HepG2 (cell line): ENCODE data around the gene AUP1. TPM values are rescaled to one million over a fixed set of nuclear protein-coding genes. Genes with fewer than 3 reads are reported as not detected.

Source experiments
- ATAC-seq: fragments of 200-7000 bp; cut with Tn5 transposase; 3 replicates; pipeline ENCODE4 v1.9.1; 2020; ENCODE audit warnings: mild to moderate bottlenecking, moderate library complexity
- BruUV-seq: library from RNA; stranded (reverse); fragments of 400-500 nt; replicated peaks from 2 replicates; lab custom pipeline; 2021; lab: Mats Ljungman, UMichigan
- CTCF ChIA-PET: fragments of 300-600 bp; formaldehyde crosslinking; extraction: SDS; loops from one replicate; lab custom pipeline; 2021; ENCODE audit warnings: low total read pairs, inconsistent platforms, low intra/inter-chr PET ratio; lab: Yijun Ruan, JAX
- POLR2A ChIA-PET: fragments of 350-600 bp; sonication (Branson Sonifier 250); formaldehyde crosslinking; loops from one replicate; lab custom pipeline; 2020; ENCODE audit warnings: antibody characterized with exemption, inconsistent platforms; lab: Yijun Ruan, JAX
- DNase-seq: peaks from one replicate; pipeline ENCODE4 v3.0.0-alpha.2; 2015; ENCODE audit warnings: low spot score
- FAIRE-seq: peaks from 3 replicates; lab custom pipeline; 2011; peaks lifted over from hg19 to GRCh38; lab: Jason Lieb, UNC
- H2AFZ ChIP-seq: one replicate; pipeline ENCODE4 v1.6.1; 2011; ENCODE audit warnings: low read length, inconsistent platforms
- H3K27ac ChIP-seq: fragments of 300-600 bp; 3 replicates; pipeline ENCODE4 v1.8.0; 2011; ENCODE audit warnings: mixed run types, mild to moderate bottlenecking, mixed read lengths, low read length, inconsistent platforms; ENCODE audit not compliant: insufficient read depth; ENCODE audit errors: extremely low read length
- H3K27me3 ChIP-seq, 2 experiments: fragments of 200-600 bp in 1 of 2; 2 replicates in 1 of 2; 3 replicates in 1 of 2; pipeline versions ENCODE4 v1.6.0 to v1.8.0; 2011; ENCODE audit warnings: low read length in 2 of 2, mild to moderate bottlenecking in 2 of 2, moderate library complexity in 2 of 2, inconsistent platforms in 1 of 2; ENCODE audit not compliant: insufficient read depth in 2 of 2, control insufficient read depth in 1 of 2
- H3K36me3 ChIP-seq, 2 experiments: fragments of 200-600 bp in 1 of 2; replicated peaks in 1 of 2; 2 replicates in 1 of 2; 3 replicates in 1 of 2; pipeline versions ENCODE4 v1.5.1 to v1.8.0; 2011; ENCODE audit warnings: low read length in 2 of 2, inconsistent platforms in 1 of 2; ENCODE audit not compliant: insufficient read depth in 2 of 2, control insufficient read depth in 1 of 2
- H3K4me1 ChIP-seq: 2 replicates; pipeline ENCODE4 v1.5.1; 2012; ENCODE audit warnings: low read length, inconsistent platforms; ENCODE audit not compliant: insufficient read depth
- H3K4me2 ChIP-seq: 2 replicates; pipeline ENCODE4 v1.6.0; 2011; ENCODE audit warnings: low read depth, low read length, inconsistent platforms
- H3K4me3 ChIP-seq, 3 experiments: fragments of 200-600 bp in 1 of 3; sonication (generic), shearing (Covaris generic) in 1 of 3; replicated peaks in 1 of 3; 2 replicates each; pipeline ENCODE4 v1.5.1; 2011 to 2016; ENCODE audit warnings: low read length in 3 of 3, inconsistent platforms in 2 of 3, low read depth in 2 of 3, mild to moderate bottlenecking in 2 of 3, control low read depth in 1 of 3, mixed read lengths in 1 of 3; ENCODE audit not compliant: insufficient read depth in 1 of 3
- H3K79me2 ChIP-seq: one replicate; pipeline ENCODE4 v1.6.1; 2011; ENCODE audit warnings: low read length, inconsistent platforms; ENCODE audit not compliant: insufficient read depth
- H3K9ac ChIP-seq: 2 replicates; pipeline ENCODE4 v1.6.0; 2011; ENCODE audit warnings: mild to moderate bottlenecking, low read depth, low read length, inconsistent platforms; ENCODE audit not compliant: insufficient read depth
- H3K9me3 ChIP-seq: 2 replicates; pipeline ENCODE4 v1.5.1; 2012; ENCODE audit warnings: mild to moderate bottlenecking, low read length
- H4K20me1 ChIP-seq: 2 replicates; pipeline ENCODE4 v1.6.0; 2011; ENCODE audit warnings: inconsistent platforms, mild to moderate bottlenecking, low read length, moderate library complexity; ENCODE audit not compliant: insufficient read depth
- CSRNP1 ChIP-seq: sonication (generic); formaldehyde crosslinking; IDR thresholded peaks from 2 replicates; pipeline ENCODE4 v1.8.1; 2023; ENCODE audit warnings: mild to moderate bottlenecking, missing genetic modification reagents
- JUN ChIP-seq: sonication (generic); formaldehyde crosslinking; IDR thresholded peaks from 2 replicates; pipeline ENCODE4 v1.4.0; 2020; ENCODE audit warnings: mild to moderate bottlenecking, missing genetic modification reagents
- SOX6 ChIP-seq, 2 experiments: fragments of 450-650 bp in 1 of 2; sonication (generic) in 1 of 2; formaldehyde crosslinking in 1 of 2; IDR thresholded peaks; 2 replicates each; pipeline versions ENCODE4 v1.4.0 to v1.6.1; 2017 to 2020; ENCODE audit warnings: antibody characterized with exemption in 1 of 2, mild to moderate bottlenecking in 1 of 2, missing genetic modification reagents in 1 of 2
- THRA ChIP-seq: sonication (generic); formaldehyde crosslinking; IDR thresholded peaks from 2 replicates; pipeline ENCODE4 v1.4.0; 2020; ENCODE audit warnings: missing genetic modification reagents, borderline replicate concordance
- ZBTB40 ChIP-seq, 2 experiments: fragments of 450-650 bp in 1 of 2; sonication (generic) in 1 of 2; formaldehyde crosslinking in 1 of 2; IDR thresholded peaks; 2 replicates each; pipeline versions ENCODE4 v1.6.1 to v1.8.0; 2016 to 2022; ENCODE audit warnings: antibody characterized with exemption in 1 of 2, mild to moderate bottlenecking in 1 of 2, missing genetic modification reagents in 1 of 2
- ZNF232 ChIP-seq: sonication (generic); formaldehyde crosslinking; IDR thresholded peaks from 2 replicates; pipeline ENCODE4 v1.4.0; 2020; ENCODE audit warnings: missing genetic modification reagents, borderline replicate concordance
- WGBS: methylation state at CpG from one replicate; pipeline ENCODE4 v1.1.6; 2017; ENCODE audit warnings: low lambda C conversion rate; 5-methylcytosine and 5-hydroxymethylcytosine counted together
- in situ Hi-C: cut with HindIII; loops from 2 replicates; pipeline ENCODE4 v1.10.0; 2017; ENCODE audit warnings: low pct_unique_long_range_greater_than_20kb; ENCODE audit not compliant: extremely low pct_ligation_motif_present
- intact Hi-C: fragments of 100-400 bp; cut with micrococcal nuclease; formaldehyde crosslinking; loops from one replicate; pipeline ENCODE4 v1.10.0; 2022; ENCODE audit not compliant: unreplicated experiment
- polyA plus RNA-seq, 8 experiments: library from polyadenylated mRNA; depleted of rRNA in 3 of 8; stranded (reverse) in 7 of 8; unstranded in 1 of 8; fragments of >200 nt; fragmentation: Illumina TruSeq in 4 of 8; extraction: Trizol in 4 of 8; gene quantifications; 2 replicates each; pipeline versions ENCODE4 v1.2.1 to v1.2.3, GENCODE V29; 2011 to 2016; ENCODE audit warnings: low read depth in 4 of 8, missing spikeins in 1 of 8, mixed read lengths in 1 of 8; ENCODE audit not compliant: insufficient read depth in 1 of 8
- total RNA-seq, 5 experiments: library from RNA; depleted of rRNA; stranded (reverse); fragments of >200 nt; fragmentation: Illumina TruSeq; extraction: Trizol; gene quantifications; 2 replicates each; pipeline ENCODE4 v1.2.3, GENCODE V29; 2016; ENCODE audit warnings: low read depth in 1 of 5
- TF ChIP-seq, protein P1 (sequence below): IDR thresholded peaks from 2 replicates; pipeline ENCODE4 v1.6.1; 2016; ENCODE audit warnings: missing biosample characterization, missing genetic modification reagents, low read depth

AUP1 gene
- total and polyA plus RNA-seq, 2 of the 13 experiments (the other 11 are each of a cell fraction or from before 2014, with no cell fraction given) = 174 to 267 TPM

DNA sequence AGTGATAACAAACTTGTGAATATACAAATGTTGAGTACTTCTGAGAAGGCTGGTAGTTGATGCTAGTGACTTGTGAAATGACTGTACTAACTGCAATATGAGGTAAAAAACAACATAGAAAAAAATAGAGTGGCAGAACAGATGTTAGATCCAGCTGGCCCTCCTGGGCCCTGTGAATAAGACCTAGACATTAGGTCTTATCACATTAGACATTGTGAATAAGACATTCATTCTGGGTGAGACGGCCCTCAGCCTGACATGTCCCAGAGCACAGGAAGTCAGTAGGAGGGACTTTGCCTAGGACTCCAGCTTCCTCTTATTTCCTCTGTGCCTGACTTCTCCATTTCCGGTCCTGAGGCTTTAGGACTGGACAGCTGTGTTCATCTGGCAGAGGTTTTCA lies 47.9 kb upstream of the AUP1 start (continued):
- TF ChIP-seq ZBTB40 (IDR thresholded peaks at IDR 0.05) (peak; percentile 15; the same call in 1 of the 2 replicates), ZBTB40 (CRISPR knock-in tag; IDR thresholded peaks at IDR 0.05) (no peak)

DNA sequence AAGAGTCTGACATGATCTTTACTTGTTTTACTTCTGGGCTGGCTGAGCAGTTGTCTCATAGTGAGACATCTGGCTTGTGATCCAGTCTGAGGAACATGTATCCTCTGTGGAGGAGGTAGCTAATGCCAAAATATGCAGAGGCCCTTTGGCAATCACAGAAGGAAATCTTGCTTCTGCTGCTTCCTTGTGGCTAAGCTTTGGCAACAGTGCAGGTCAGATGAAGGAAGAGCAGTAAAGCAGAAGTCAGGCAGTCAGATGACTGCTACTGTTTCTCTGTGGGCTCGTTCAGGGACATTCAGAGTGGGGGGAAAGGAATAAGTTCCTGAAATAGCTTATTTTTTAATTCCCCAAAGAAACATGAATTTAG lies 47.3 kb upstream of the AUP1 start:
- POLR2A ChIA-PET = no interaction called here
- TF ChIP-seq, protein P1, sequence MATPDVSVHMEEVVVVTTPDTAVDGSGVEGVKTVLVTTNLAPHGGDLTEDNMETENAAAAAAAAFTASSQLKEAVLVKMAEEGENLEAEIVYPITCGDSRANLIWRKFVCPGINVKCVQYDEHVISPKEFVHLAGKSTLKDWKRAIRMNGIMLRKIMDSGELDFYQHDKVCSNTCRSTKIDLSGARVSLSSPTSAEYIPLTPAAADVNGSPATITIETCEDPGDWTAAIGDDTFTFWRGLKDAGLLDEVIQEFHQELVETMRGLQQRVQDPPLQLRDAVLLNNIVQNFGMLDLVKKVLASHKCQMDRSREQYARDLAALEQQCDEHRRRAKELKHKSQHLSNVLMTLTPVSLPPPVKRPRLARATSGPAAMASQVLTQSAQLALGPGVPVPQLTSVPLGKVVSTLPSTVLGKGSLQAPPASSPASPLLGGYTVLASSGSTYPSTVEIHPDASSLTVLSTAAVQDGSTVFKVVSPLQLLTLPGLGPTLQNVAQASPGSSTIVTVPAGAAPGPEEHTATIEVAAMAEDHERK (CRISPR knock-in tag) = no peak
- TF ChIP-seq THRA (no peak), CSRNP1 (CRISPR knock-in tag) (no peak), SOX6 (IDR thresholded peaks at IDR 0.05) (no peak), SOX6 (CRISPR knock-in tag; IDR thresholded peaks at IDR 0.05) (no peak), JUN (CRISPR knock-in tag) (no peak), ZNF232 (no peak)

More for the DNA sequence above, 47.3 kb upstream of the AUP1 start:
- intact Hi-C loops (no loop called here), in situ Hi-C loops (no loop called here)
- no peaks in the 10 kb centered on the region for H3K9me3 ChIP-seq
- FAIRE-seq (no peak), DNase-seq (no peak), ATAC-seq (no peak)
- H3K9ac ChIP-seq = no peak overlapping the region
- no peaks in the 10 kb centered on the region for H4K20me1 ChIP-seq
- peaks cover 0 to 27% of the 10 kb centered on the region in 2 experiments; a peak in 4 of 5 replicates for H3K27me3 ChIP-seq
- no TSS peak for BruUV-seq
- WGBS = 0% methylated on average over 1 of the region's 1 CpG
- no peak overlapping the region for H3K4me3 ChIP-seq
- peak overlapping the region; percentile 20 for H2AFZ ChIP-seq
- CTCF ChIA-PET = no interaction called here
- peaks cover 10% of the 10 kb centered on the region for H3K4me1 ChIP-seq
- H3K4me2 ChIP-seq = no peak overlapping the region
- no peaks in the 10 kb centered on the region for H3K79me2 ChIP-seq
- H3K27ac ChIP-seq = no peak overlapping the region
- H3K36me3 ChIP-seq = no peaks in the 10 kb centered on the region
